ENCODE data around the gene PRKAR2B.

Gene PRKAR2B

GRCh38 chr7:107160389-107160788 lies 115.9 kb downstream of the PRKAR2B start:
- DNase-seq (ENCODE audit: low read depth): no peak

GRCh38 chr7:107161415-107161814 lies 116.9 kb downstream of the PRKAR2B start:
- no peak for DNase-seq (ENCODE audit: low read depth)

- DNase-seq (ENCODE audit: low read depth): no peak
These were observed 118.0 kb downstream of the PRKAR2B start for GRCh38 chr7:107162475-107162874.

- no peak for DNase-seq (ENCODE audit: low read depth)
These were observed 119.6 kb downstream of the PRKAR2B start for GRCh38 chr7:107164092-107164491.

- DNase-seq (ENCODE audit: low read depth): no peak
These were observed 120.8 kb downstream of the PRKAR2B start for GRCh38 chr7:107165341-107165740.

- no peak for DNase-seq (ENCODE audit: low read depth)
These were observed 122.4 kb downstream of the PRKAR2B start for GRCh38 chr7:107166736-107167426.

GRCh38 chr7:107167483-107168232 lies 123.2 kb downstream of the PRKAR2B start:
- DNase-seq (ENCODE audit: low read depth): peak; percentile 47

GRCh38 chr7:107168233-107169119 lies 124.0 kb downstream of the PRKAR2B start, which contains the start of gene HBP1:
HBP1 (plus strand) TSS chr7:107169003; CDS start chr7:107179894, 10,891 bp downstream.
- DNase-seq (ENCODE audit: low read depth): peak; percentile 100

- DNase-seq (ENCODE audit: low read depth): peak; percentile 93
These were observed 124.9 kb downstream of the PRKAR2B start for GRCh38 chr7:107169120-107170050.

- no peak for DNase-seq (ENCODE audit: low read depth)
These were observed 125.8 kb downstream of the PRKAR2B start for GRCh38 chr7:107170051-107170915.

GRCh38 chr7:107171496-107171895 lies 127.0 kb downstream of the PRKAR2B start:
- DNase-seq (ENCODE audit: low read depth): no peak

- no peak for DNase-seq (ENCODE audit: low read depth)
These were observed 127.9 kb downstream of the PRKAR2B start for GRCh38 chr7:107172276-107173032.

GRCh38 chr7:107173191-107173590 lies 128.7 kb downstream of the PRKAR2B start:
- DNase-seq (ENCODE audit: low read depth): no peak

GRCh38 chr7:107173691-107174406 lies 129.3 kb downstream of the PRKAR2B start:
- DNase-seq (ENCODE audit: low read depth): no peak

GRCh38 chr7:107179326-107180164 lies 135.0 kb downstream of the PRKAR2B start:
- no peak for DNase-seq (ENCODE audit: low read depth)

- peak; percentile 24 for DNase-seq (ENCODE audit: low read depth)
These were observed 135.9 kb downstream of the PRKAR2B start for GRCh38 chr7:107180378-107180777.

- no peak for DNase-seq (ENCODE audit: low read depth)
These were observed 136.7 kb downstream of the PRKAR2B start for GRCh38 chr7:107181172-107181571.

GRCh38 chr7:107185716-107186115 lies 141.2 kb downstream of the PRKAR2B start:
- no peak for DNase-seq (ENCODE audit: low read depth)
